HepG2 (cell line): ENCODE results near the gene ACSL6. TPM values are rescaled to one million over a fixed set of nuclear protein-coding genes. Genes with fewer than 3 reads are reported as not detected.

ENCODE experiments used
- ATAC-seq: fragments of 200-7000 bp; cut with Tn5 transposase; 3 replicates; pipeline ENCODE4 v1.9.1; 2020; ENCODE audit warnings: mild to moderate bottlenecking, moderate library complexity
- BruUV-seq: library from RNA; stranded (reverse); fragments of 400-500 nt; replicated peaks from 2 replicates; lab custom pipeline; 2021; lab: Mats Ljungman, UMichigan
- CTCF ChIA-PET: fragments of 300-600 bp; formaldehyde crosslinking; extraction: SDS; loops from one replicate; lab custom pipeline; 2021; ENCODE audit warnings: low total read pairs, inconsistent platforms, low intra/inter-chr PET ratio; lab: Yijun Ruan, JAX
- POLR2A ChIA-PET: fragments of 350-600 bp; sonication (Branson Sonifier 250); formaldehyde crosslinking; loops from one replicate; lab custom pipeline; 2020; ENCODE audit warnings: antibody characterized with exemption, inconsistent platforms; lab: Yijun Ruan, JAX
- DNase-seq: peaks from one replicate; pipeline ENCODE4 v3.0.0-alpha.2; 2015; ENCODE audit warnings: low spot score
- FAIRE-seq: peaks from 3 replicates; lab custom pipeline; 2011; peaks lifted over from hg19 to GRCh38; lab: Jason Lieb, UNC
- H2AFZ ChIP-seq: one replicate; pipeline ENCODE4 v1.6.1; 2011; ENCODE audit warnings: low read length, inconsistent platforms
- H3K27ac ChIP-seq: fragments of 300-600 bp; 3 replicates; pipeline ENCODE4 v1.8.0; 2011; ENCODE audit warnings: mixed run types, mild to moderate bottlenecking, mixed read lengths, low read length, inconsistent platforms; ENCODE audit not compliant: insufficient read depth; ENCODE audit errors: extremely low read length
- H3K27me3 ChIP-seq, 2 experiments: fragments of 200-600 bp in 1 of 2; 2 replicates in 1 of 2; 3 replicates in 1 of 2; pipeline versions ENCODE4 v1.6.0 to v1.8.0; 2011; ENCODE audit warnings: low read length in 2 of 2, mild to moderate bottlenecking in 2 of 2, moderate library complexity in 2 of 2, inconsistent platforms in 1 of 2; ENCODE audit not compliant: insufficient read depth in 2 of 2, control insufficient read depth in 1 of 2
- H3K36me3 ChIP-seq, 2 experiments: fragments of 200-600 bp in 1 of 2; replicated peaks in 1 of 2; 2 replicates in 1 of 2; 3 replicates in 1 of 2; pipeline versions ENCODE4 v1.5.1 to v1.8.0; 2011; ENCODE audit warnings: low read length in 2 of 2, inconsistent platforms in 1 of 2; ENCODE audit not compliant: insufficient read depth in 2 of 2, control insufficient read depth in 1 of 2
- H3K4me1 ChIP-seq: 2 replicates; pipeline ENCODE4 v1.5.1; 2012; ENCODE audit warnings: low read length, inconsistent platforms; ENCODE audit not compliant: insufficient read depth
- H3K4me2 ChIP-seq: 2 replicates; pipeline ENCODE4 v1.6.0; 2011; ENCODE audit warnings: low read depth, low read length, inconsistent platforms
- H3K4me3 ChIP-seq, 3 experiments: fragments of 200-600 bp in 1 of 3; sonication (generic), shearing (Covaris generic) in 1 of 3; replicated peaks in 1 of 3; 2 replicates each; pipeline ENCODE4 v1.5.1; 2011 to 2016; ENCODE audit warnings: low read length in 3 of 3, inconsistent platforms in 2 of 3, low read depth in 2 of 3, mild to moderate bottlenecking in 2 of 3, control low read depth in 1 of 3, mixed read lengths in 1 of 3; ENCODE audit not compliant: insufficient read depth in 1 of 3
- H3K79me2 ChIP-seq: one replicate; pipeline ENCODE4 v1.6.1; 2011; ENCODE audit warnings: low read length, inconsistent platforms; ENCODE audit not compliant: insufficient read depth
- H3K9ac ChIP-seq: 2 replicates; pipeline ENCODE4 v1.6.0; 2011; ENCODE audit warnings: mild to moderate bottlenecking, low read depth, low read length, inconsistent platforms; ENCODE audit not compliant: insufficient read depth
- H3K9me3 ChIP-seq: 2 replicates; pipeline ENCODE4 v1.5.1; 2012; ENCODE audit warnings: mild to moderate bottlenecking, low read length
- H4K20me1 ChIP-seq: 2 replicates; pipeline ENCODE4 v1.6.0; 2011; ENCODE audit warnings: inconsistent platforms, mild to moderate bottlenecking, low read length, moderate library complexity; ENCODE audit not compliant: insufficient read depth
- CHD4 ChIP-seq: fragments of 200-600 bp; sonication (generic); IDR thresholded peaks from 2 replicates; pipeline ENCODE4 v1.7.0; 2017; ENCODE audit warnings: mild to moderate bottlenecking, low read length, borderline replicate concordance
- DZIP1 ChIP-seq: sonication (generic); formaldehyde crosslinking; IDR thresholded peaks from 2 replicates; pipeline ENCODE4 v1.5.0; 2020; ENCODE audit warnings: mild to moderate bottlenecking, missing genetic modification reagents
- MAF1 ChIP-seq: sonication (generic); formaldehyde crosslinking; IDR thresholded peaks from 2 replicates; pipeline ENCODE4 v1.5.0; 2020; ENCODE audit warnings: missing genetic modification reagents, borderline replicate concordance
- REL ChIP-seq: sonication (generic); formaldehyde crosslinking; conservative IDR thresholded peaks from 2 replicates; pipeline ENCODE4 v1.8.0; 2022; ENCODE audit warnings: mild to moderate bottlenecking, missing genetic modification reagents, moderate library complexity
- REST ChIP-seq, 2 experiments: IDR thresholded peaks; 2 replicates each; pipeline ENCODE4 v1.6.1; 2011 to 2012; ENCODE audit warnings: low read length in 2 of 2, borderline replicate concordance in 1 of 2, low read depth in 1 of 2, mild to moderate bottlenecking in 1 of 2, moderate library complexity in 1 of 2
- ZBTB33 ChIP-seq: sonication (generic); formaldehyde crosslinking; IDR thresholded peaks from 2 replicates; pipeline ENCODE4 v1.4.0; 2020; ENCODE audit warnings: missing genetic modification reagents
- ZNF253 ChIP-seq: sonication (generic); formaldehyde crosslinking; IDR thresholded peaks from 2 replicates; pipeline ENCODE4 v1.8.0; 2022; ENCODE audit warnings: mild to moderate bottlenecking, missing genetic modification reagents, borderline replicate concordance
- WGBS: methylation state at CpG from one replicate; pipeline ENCODE4 v1.1.6; 2017; ENCODE audit warnings: low lambda C conversion rate; 5-methylcytosine and 5-hydroxymethylcytosine counted together
- in situ Hi-C: cut with HindIII; loops from 2 replicates; pipeline ENCODE4 v1.10.0; 2017; ENCODE audit warnings: low pct_unique_long_range_greater_than_20kb; ENCODE audit not compliant: extremely low pct_ligation_motif_present
- intact Hi-C: fragments of 100-400 bp; cut with micrococcal nuclease; formaldehyde crosslinking; loops from one replicate; pipeline ENCODE4 v1.10.0; 2022; ENCODE audit not compliant: unreplicated experiment
- polyA plus RNA-seq, 8 experiments: library from polyadenylated mRNA; depleted of rRNA in 3 of 8; stranded (reverse) in 7 of 8; unstranded in 1 of 8; fragments of >200 nt; fragmentation: Illumina TruSeq in 4 of 8; extraction: Trizol in 4 of 8; gene quantifications; 2 replicates each; pipeline versions ENCODE4 v1.2.1 to v1.2.3, GENCODE V29; 2011 to 2016; ENCODE audit warnings: low read depth in 4 of 8, missing spikeins in 1 of 8, mixed read lengths in 1 of 8; ENCODE audit not compliant: insufficient read depth in 1 of 8
- total RNA-seq, 5 experiments: library from RNA; depleted of rRNA; stranded (reverse); fragments of >200 nt; fragmentation: Illumina TruSeq; extraction: Trizol; gene quantifications; 2 replicates each; pipeline ENCODE4 v1.2.3, GENCODE V29; 2016; ENCODE audit warnings: low read depth in 1 of 5
- TF ChIP-seq, protein P1 (sequence below): IDR thresholded peaks from 2 replicates; pipeline ENCODE4 v1.6.1; 2016; ENCODE audit warnings: missing compliant biosample characterization, missing genetic modification reagents, borderline replicate concordance

Gene ACSL6
- total and polyA plus RNA-seq, 2 of the 13 experiments (the other 11 are each of a cell fraction or from before 2014, with no cell fraction given), result 3.7 to 3.8 TPM

DNA sequence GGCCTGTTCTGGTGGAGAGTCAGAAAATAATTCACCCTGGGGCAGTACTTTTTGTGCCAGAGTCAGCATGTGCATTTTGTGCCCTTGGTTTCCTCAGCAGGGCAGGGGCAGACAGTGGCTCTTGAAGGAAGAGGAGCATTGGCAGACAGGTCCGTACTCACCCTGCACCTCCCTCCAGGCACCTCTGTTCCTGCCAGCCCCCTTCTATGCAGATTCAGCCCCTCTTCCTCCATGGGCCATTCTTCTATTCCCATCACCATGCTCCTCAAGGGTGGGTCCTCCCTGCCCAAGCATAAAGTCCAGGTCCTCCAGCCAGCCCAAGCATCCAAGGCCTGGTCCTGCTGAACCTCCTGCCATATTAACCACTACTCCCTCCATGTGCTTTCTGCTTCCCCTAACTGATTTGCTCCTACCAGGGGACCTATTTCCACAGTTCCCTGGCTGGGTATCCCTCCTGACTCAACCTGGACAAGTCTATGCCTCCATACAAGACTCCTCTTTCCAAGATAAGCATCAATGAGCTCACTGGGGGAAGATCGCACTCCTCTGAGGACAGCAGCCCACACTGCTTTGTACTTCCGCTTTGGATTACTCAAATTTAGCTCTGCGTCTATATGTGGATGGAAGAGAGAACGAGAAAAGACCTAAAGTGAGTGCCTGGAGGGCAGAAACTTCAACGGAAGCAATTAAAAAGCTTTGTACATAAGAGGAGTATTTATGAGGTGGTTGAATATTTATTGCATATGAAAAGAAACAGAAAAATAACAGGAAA lies 9.3 kb upstream of the ACSL6 start:
- no peaks in the 10 kb centered on the region for H4K20me1 ChIP-seq
- H3K27ac ChIP-seq, result no peak overlapping the region
- no TSS peak for BruUV-seq
- ChIA-PET POLR2A (no interaction called here), CTCF (no interaction called here)
- no peak overlapping the region for H2AFZ ChIP-seq
- H3K27me3 ChIP-seq, result peaks cover 0 to 16% of the 10 kb centered on the region in 2 experiments; a peak in 3 of 5 replicates
- H3K4me1 ChIP-seq, result no peaks in the 10 kb centered on the region
- DNase-seq (no peak), ATAC-seq (no peak), FAIRE-seq (no peak)
- H3K9me3 ChIP-seq, result no peaks in the 10 kb centered on the region
- in situ Hi-C loops, result loop anchor here (25.0 kb wide), 1 partner anchor 583 kb away; no protein-coding TSS in a partner anchor
- no peak overlapping the region for H3K4me2 ChIP-seq
- H3K9ac ChIP-seq, result no peak overlapping the region
- TF ChIP-seq, protein P1, sequence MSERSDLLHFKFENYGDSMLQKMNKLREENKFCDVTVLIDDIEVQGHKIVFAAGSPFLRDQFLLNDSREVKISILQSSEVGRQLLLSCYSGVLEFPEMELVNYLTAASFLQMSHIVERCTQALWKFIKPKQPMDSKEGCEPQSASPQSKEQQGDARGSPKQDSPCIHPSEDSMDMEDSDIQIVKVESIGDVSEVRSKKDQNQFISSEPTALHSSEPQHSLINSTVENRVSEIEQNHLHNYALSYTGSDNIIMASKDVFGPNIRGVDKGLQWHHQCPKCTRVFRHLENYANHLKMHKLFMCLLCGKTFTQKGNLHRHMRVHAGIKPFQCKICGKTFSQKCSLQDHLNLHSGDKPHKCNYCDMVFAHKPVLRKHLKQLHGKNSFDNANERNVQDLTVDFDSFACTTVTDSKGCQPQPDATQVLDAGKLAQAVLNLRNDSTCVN (CRISPR knock-in tag), result no peak
- TF ChIP-seq MAF1 (CRISPR knock-in tag) (no peak), REST (IDR thresholded peaks at IDR 0.05; ENCODE audit: borderline replicate concordance in 1 of 2, low read depth in 1 of 2, low read length in 2 of 2) (no peak), ZNF253 (no peak), CHD4 (no peak), ZBTB33 (no peak), REL (CRISPR knock-in tag) (no peak), DZIP1 (CRISPR knock-in tag) (no peak)
- intact Hi-C loops, result no loop called here
- H3K79me2 ChIP-seq, result no peaks in the 10 kb centered on the region
- 21% methylated on average over 6 of the region's 6 CpGs for WGBS
- H3K4me3 ChIP-seq, result no peak overlapping the region
- no peaks in the 10 kb centered on the region for H3K36me3 ChIP-seq
